WTC11 (cell line): ENCODE results near the gene CYP11A1. TPM values are rescaled to one million over a fixed set of nuclear protein-coding genes. Genes with fewer than 3 reads are reported as not detected.

ENCODE experiments used
- ATAC-seq: fragments of 200-7000 bp; cut with Tn5 transposase; 2 replicates; pipeline ENCODE4 v1.10.0; 2021; ENCODE audit warnings: mild to moderate bottlenecking, moderate library complexity
- CTCF ChIA-PET: fragments of 300-600 bp; sonication (Branson Sonifier 250); formaldehyde crosslinking; loops from one replicate; lab custom pipeline; 2021; ENCODE audit warnings: antibody characterized with exemption; lab: Charles Lee
- POLR2A ChIA-PET: fragments of 350-600 bp; sonication (Branson Sonifier 250); formaldehyde crosslinking; loops from one replicate; lab custom pipeline; 2021; ENCODE audit warnings: antibody characterized with exemption; lab: Charles Lee
- DNase-seq: peaks from one replicate; pipeline ENCODE4 v3.0.0; 2021; ENCODE audit warnings: low spot score
- H3K27ac Mint-ChIP-seq: 2 replicates; pipeline ENCODE4 v1.8.0; 2021; ENCODE audit warnings: mixed read lengths
- H3K27me3 Mint-ChIP-seq: 2 replicates; pipeline ENCODE4 v1.8.0; 2021; ENCODE audit warnings: low read depth, mild to moderate bottlenecking, moderate library complexity, mixed read lengths
- H3K36me3 Mint-ChIP-seq: 2 replicates; pipeline ENCODE4 v1.8.0; 2021; ENCODE audit warnings: mixed read lengths
- H3K4me1 Mint-ChIP-seq: 2 replicates; pipeline ENCODE4 v1.8.0; 2022; ENCODE audit warnings: mixed read lengths
- H3K4me3 Mint-ChIP-seq: 2 replicates; pipeline ENCODE4 v1.8.0; 2021; ENCODE audit warnings: mild to moderate bottlenecking, moderate library complexity, mixed read lengths
- H3K9me3 Mint-ChIP-seq: 2 replicates; pipeline ENCODE4 v1.8.0; 2021; ENCODE audit warnings: mixed read lengths
- ATF6 ChIP-seq: sonication (generic); formaldehyde crosslinking; IDR thresholded peaks from 2 replicates; pipeline ENCODE4 v1.8.1; 2023; ENCODE audit warnings: mild to moderate bottlenecking, missing genetic modification reagents
- HMGA2 ChIP-seq: fragments of 250-450 bp; sonication (Bioruptor Pico); IDR thresholded peaks from 2 replicates; pipeline ENCODE4 v1.4.0; 2021; ENCODE audit warnings: mild to moderate bottlenecking, moderate library complexity
- IRF2 ChIP-seq: sonication (generic); formaldehyde crosslinking; IDR thresholded peaks from 2 replicates; pipeline ENCODE4 v1.8.0; 2022; ENCODE audit warnings: low read depth, missing genetic modification reagents, borderline replicate concordance
- JAZF1 ChIP-seq: fragments of 250-450 bp; sonication (Bioruptor Pico); IDR thresholded peaks from 2 replicates; pipeline ENCODE4 v1.9.0; 2021; ENCODE audit warnings: moderate library complexity, mild to moderate bottlenecking, inconsistent platforms
- NR3C1 ChIP-seq: sonication (generic); formaldehyde crosslinking; conservative IDR thresholded peaks from 2 replicates; pipeline ENCODE4 v1.8.1; 2023; ENCODE audit warnings: low read depth, mild to moderate bottlenecking, missing genetic modification reagents
- PRRX2 ChIP-seq: fragments of 250-450 bp; sonication (Bioruptor Pico); IDR thresholded peaks from 2 replicates; pipeline ENCODE4 v1.8.0; 2021; ENCODE audit warnings: mild to moderate bottlenecking
- RELA ChIP-seq: sonication (generic); formaldehyde crosslinking; IDR thresholded peaks from 2 replicates; pipeline ENCODE4 v1.8.1; 2022; ENCODE audit warnings: missing genetic modification reagents, mild to moderate bottlenecking, borderline replicate concordance
- RORB ChIP-seq: fragments of 250-450 bp; sonication (Bioruptor Pico); IDR thresholded peaks from 2 replicates; pipeline ENCODE4 v1.9.0; 2021; ENCODE audit warnings: mild to moderate bottlenecking
- ZNF317 ChIP-seq: sonication (generic); formaldehyde crosslinking; IDR thresholded peaks from 2 replicates; pipeline ENCODE4 v1.8.1; 2023; ENCODE audit warnings: low read depth, mild to moderate bottlenecking, moderate library complexity, missing genetic modification reagents, borderline replicate concordance
- ZNF671 ChIP-seq: fragments of 250-450 bp; sonication (Bioruptor Pico); IDR thresholded peaks from 2 replicates; pipeline ENCODE4 v1.8.0; 2021; ENCODE audit warnings: mild to moderate bottlenecking
- ZSCAN18 ChIP-seq: fragments of 250-450 bp; sonication (Bioruptor Pico); IDR thresholded peaks from 2 replicates; pipeline ENCODE4 v2.1.2; 2022; ENCODE audit warnings: mild to moderate bottlenecking, moderate library complexity
- total RNA-seq: library from RNA; stranded (reverse); gene quantifications from 3 replicates; pipeline ENCODE4 v1.2.3, GENCODE V29; 2021
- TF ChIP-seq, protein P1 (sequence below): sonication (generic); formaldehyde crosslinking; conservative IDR thresholded peaks from 2 replicates; pipeline ENCODE4 v1.8.1; 2023; ENCODE audit warnings: mild to moderate bottlenecking, low read depth, missing genetic modification reagents, moderate library complexity
- TF ChIP-seq, protein P2 (sequence below): fragments of 250-450 bp; sonication (Bioruptor Pico); IDR thresholded peaks from 2 replicates; pipeline ENCODE4 v1.9.0; 2021; ENCODE audit warnings: mild to moderate bottlenecking
- TF ChIP-seq, protein P3 (sequence below): sonication (generic); formaldehyde crosslinking; IDR thresholded peaks from 2 replicates; pipeline ENCODE4 v1.8.1; 2022; ENCODE audit warnings: mild to moderate bottlenecking, moderate library complexity, missing genetic modification reagents
- TF ChIP-seq, protein P4 (sequence below): fragments of 250-450 bp; sonication (Bioruptor Pico); IDR thresholded peaks from 2 replicates; pipeline ENCODE4 v1.8.0; 2021; ENCODE audit warnings: mild to moderate bottlenecking

The CYP11A1 gene
- total RNA-seq, 1 experiment from 2014 or later, result 3.4 TPM

DNA sequence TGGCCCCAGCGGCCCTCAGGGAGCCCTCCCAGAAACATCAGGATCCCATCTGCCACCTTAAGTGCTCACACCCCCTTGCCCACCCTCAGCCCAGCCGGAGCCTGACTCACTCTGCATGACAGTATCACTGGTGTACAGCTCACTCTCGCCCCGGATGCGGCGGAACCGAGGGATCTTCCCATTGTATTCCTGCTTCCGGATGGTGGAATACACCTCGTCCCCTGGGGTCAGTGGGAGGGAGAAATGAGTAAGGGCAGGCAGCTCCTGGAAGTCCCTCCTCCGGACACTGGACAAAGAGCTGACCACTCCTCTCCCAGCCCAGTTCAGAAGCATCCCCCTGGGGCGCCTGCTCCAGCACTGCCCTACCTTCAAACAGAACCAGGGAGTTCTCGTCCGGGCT is 49.8 kb upstream of the CYP11A1 start:
- DNase-seq, result no peak
- no peak overlapping the region for H3K4me3 Mint-ChIP-seq
- no peak for ATAC-seq
- H3K9me3 Mint-ChIP-seq, result no peaks in the 10 kb centered on the region
- no peak overlapping the region for H3K27ac Mint-ChIP-seq
- H3K27me3 Mint-ChIP-seq, result no peaks in the 10 kb centered on the region
- peaks cover 6% of the 10 kb centered on the region for H3K36me3 Mint-ChIP-seq
- H3K4me1 Mint-ChIP-seq, result peaks cover 14% of the 10 kb centered on the region
- POLR2A ChIA-PET, result no interaction called here
- TF ChIP-seq RORB (CRISPR knock-in tag) (no peak), PRRX2 (no peak), ZNF671 (no peak), ZNF317 (CRISPR knock-in tag) (no peak), JAZF1 (CRISPR knock-in tag) (no peak), ZSCAN18 (no peak), IRF2 (no peak), NR3C1 (CRISPR knock-in tag) (no peak), HMGA2 (CRISPR knock-in tag) (no peak), RELA (CRISPR knock-in tag) (no peak)
- TF ChIP-seq, protein P1, sequence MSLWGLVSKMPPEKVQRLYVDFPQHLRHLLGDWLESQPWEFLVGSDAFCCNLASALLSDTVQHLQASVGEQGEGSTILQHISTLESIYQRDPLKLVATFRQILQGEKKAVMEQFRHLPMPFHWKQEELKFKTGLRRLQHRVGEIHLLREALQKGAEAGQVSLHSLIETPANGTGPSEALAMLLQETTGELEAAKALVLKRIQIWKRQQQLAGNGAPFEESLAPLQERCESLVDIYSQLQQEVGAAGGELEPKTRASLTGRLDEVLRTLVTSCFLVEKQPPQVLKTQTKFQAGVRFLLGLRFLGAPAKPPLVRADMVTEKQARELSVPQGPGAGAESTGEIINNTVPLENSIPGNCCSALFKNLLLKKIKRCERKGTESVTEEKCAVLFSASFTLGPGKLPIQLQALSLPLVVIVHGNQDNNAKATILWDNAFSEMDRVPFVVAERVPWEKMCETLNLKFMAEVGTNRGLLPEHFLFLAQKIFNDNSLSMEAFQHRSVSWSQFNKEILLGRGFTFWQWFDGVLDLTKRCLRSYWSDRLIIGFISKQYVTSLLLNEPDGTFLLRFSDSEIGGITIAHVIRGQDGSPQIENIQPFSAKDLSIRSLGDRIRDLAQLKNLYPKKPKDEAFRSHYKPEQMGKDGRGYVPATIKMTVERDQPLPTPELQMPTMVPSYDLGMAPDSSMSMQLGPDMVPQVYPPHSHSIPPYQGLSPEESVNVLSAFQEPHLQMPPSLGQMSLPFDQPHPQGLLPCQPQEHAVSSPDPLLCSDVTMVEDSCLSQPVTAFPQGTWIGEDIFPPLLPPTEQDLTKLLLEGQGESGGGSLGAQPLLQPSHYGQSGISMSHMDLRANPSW (CRISPR knock-in tag), result no peak
- TF ChIP-seq, protein P2, sequence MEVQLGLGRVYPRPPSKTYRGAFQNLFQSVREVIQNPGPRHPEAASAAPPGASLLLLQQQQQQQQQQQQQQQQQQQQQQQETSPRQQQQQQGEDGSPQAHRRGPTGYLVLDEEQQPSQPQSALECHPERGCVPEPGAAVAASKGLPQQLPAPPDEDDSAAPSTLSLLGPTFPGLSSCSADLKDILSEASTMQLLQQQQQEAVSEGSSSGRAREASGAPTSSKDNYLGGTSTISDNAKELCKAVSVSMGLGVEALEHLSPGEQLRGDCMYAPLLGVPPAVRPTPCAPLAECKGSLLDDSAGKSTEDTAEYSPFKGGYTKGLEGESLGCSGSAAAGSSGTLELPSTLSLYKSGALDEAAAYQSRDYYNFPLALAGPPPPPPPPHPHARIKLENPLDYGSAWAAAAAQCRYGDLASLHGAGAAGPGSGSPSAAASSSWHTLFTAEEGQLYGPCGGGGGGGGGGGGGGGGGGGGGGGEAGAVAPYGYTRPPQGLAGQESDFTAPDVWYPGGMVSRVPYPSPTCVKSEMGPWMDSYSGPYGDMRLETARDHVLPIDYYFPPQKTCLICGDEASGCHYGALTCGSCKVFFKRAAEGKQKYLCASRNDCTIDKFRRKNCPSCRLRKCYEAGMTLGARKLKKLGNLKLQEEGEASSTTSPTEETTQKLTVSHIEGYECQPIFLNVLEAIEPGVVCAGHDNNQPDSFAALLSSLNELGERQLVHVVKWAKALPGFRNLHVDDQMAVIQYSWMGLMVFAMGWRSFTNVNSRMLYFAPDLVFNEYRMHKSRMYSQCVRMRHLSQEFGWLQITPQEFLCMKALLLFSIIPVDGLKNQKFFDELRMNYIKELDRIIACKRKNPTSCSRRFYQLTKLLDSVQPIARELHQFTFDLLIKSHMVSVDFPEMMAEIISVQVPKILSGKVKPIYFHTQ (CRISPR knock-in tag), result no peak
- TF ChIP-seq, protein P3, sequence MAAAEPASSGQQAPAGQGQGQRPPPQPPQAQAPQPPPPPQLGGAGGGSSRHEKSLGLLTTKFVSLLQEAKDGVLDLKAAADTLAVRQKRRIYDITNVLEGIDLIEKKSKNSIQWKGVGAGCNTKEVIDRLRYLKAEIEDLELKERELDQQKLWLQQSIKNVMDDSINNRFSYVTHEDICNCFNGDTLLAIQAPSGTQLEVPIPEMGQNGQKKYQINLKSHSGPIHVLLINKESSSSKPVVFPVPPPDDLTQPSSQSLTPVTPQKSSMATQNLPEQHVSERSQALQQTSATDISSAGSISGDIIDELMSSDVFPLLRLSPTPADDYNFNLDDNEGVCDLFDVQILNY (CRISPR knock-in tag), result no peak
- TF ChIP-seq, protein P4, sequence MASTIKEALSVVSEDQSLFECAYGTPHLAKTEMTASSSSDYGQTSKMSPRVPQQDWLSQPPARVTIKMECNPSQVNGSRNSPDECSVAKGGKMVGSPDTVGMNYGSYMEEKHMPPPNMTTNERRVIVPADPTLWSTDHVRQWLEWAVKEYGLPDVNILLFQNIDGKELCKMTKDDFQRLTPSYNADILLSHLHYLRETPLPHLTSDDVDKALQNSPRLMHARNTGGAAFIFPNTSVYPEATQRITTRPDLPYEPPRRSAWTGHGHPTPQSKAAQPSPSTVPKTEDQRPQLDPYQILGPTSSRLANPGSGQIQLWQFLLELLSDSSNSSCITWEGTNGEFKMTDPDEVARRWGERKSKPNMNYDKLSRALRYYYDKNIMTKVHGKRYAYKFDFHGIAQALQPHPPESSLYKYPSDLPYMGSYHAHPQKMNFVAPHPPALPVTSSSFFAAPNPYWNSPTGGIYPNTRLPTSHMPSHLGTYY (CRISPR knock-in tag), result no peak
- CTCF ChIA-PET, result interaction anchor here (1.0 kb wide), 1 partner anchor 22 kb away, joined by 3 read pairs; no protein-coding TSS in a partner anchor

DNA sequence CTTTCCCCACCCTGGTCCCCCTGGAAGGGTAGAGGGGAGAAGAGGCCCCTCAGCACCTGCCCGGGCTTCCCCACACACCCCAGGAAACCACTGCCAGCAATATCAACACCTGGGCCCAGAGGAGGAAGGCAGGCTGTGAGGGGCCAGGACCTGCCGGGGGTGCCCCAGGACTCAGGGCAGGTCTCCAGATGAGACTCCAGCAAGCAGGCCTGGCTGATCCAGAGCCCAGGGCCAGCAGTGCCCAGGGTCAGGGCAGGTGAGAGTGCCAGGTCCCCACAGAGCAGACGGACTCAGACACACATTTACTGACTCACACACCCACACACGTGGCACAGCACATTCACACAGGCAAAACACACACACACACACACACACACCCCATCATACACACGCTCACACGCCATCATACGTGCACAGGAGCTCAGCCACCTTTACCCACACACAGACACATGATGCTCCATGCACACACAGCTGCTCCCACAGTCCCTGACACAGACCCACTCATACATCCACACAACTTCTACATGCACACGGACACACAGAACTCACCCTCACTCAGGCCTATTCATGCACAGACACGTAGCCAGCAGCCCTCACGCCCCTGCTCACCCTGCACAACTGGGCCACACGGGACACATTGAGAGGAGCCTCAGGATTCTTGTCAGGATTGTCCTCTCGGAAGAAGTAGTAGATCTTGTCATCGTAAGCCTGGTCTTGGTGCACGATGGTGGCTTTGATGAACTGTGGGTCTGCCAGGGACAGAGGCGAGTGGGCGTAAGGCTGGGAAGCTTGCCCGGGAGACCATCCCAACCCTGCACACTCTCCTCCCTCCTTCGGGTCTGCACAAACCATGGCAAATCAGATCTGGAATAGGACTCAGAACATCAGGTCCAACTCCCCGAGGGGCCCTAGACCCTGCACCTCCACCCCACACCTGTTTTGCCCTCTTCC is 48.8 kb upstream of the CYP11A1 start:
- no peak for ATAC-seq
- no peaks in the 10 kb centered on the region for H3K27me3 Mint-ChIP-seq

More for the DNA sequence above, 48.8 kb upstream of the CYP11A1 start:
- POLR2A ChIA-PET, result no interaction called here
- no peaks in the 10 kb centered on the region for H3K9me3 Mint-ChIP-seq
- no peak overlapping the region; the same call in 1 of the 2 replicates for H3K27ac Mint-ChIP-seq
- no peak for TF ChIP-seq ATF6
- TF ChIP-seq, protein P3 (CRISPR knock-in tag), result no peak
- TF ChIP-seq, all 79 proteins: peak for 0
- DNase-seq, result no peak
- Mint-ChIP-seq H3K4me1 (0 out of 2 replicates have a peak, but pooled peaks cover 4% of the 10 kb centered on the region), H3K36me3 (peaks cover 12% of the 10 kb centered on the region), H3K4me3 (no peak overlapping the region)
- CTCF ChIA-PET, result no interaction called here
